ENCODE results near the gene HS3ST5. TPM values are rescaled to one million over a fixed set of nuclear protein-coding genes. Genes with fewer than 3 reads are reported as not detected.

HS3ST5 gene
- total RNA-seq, 1 experiment from 2014 or later = 8.7 TPM

DNA sequence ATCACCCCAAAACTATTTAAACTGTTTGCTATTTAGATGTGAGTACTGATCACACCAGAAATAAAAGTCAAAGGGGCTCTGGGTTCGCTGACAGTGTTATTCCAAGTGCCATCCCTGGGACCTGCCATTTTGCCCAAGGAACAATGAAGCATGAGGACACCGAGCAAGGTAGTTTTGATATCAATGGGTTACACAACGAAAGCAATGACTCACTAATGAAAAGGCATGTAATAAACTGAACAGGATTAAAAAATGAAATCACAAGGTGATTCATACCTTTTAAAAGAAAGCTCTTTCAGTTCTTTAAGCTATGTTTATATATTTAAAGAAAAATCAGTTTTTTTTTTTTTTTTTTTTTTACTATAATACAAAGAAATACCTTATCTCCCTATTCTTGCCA is 102.0 kb downstream of the HS3ST5 start (continued):
- TF ChIP-seq, protein P1, sequence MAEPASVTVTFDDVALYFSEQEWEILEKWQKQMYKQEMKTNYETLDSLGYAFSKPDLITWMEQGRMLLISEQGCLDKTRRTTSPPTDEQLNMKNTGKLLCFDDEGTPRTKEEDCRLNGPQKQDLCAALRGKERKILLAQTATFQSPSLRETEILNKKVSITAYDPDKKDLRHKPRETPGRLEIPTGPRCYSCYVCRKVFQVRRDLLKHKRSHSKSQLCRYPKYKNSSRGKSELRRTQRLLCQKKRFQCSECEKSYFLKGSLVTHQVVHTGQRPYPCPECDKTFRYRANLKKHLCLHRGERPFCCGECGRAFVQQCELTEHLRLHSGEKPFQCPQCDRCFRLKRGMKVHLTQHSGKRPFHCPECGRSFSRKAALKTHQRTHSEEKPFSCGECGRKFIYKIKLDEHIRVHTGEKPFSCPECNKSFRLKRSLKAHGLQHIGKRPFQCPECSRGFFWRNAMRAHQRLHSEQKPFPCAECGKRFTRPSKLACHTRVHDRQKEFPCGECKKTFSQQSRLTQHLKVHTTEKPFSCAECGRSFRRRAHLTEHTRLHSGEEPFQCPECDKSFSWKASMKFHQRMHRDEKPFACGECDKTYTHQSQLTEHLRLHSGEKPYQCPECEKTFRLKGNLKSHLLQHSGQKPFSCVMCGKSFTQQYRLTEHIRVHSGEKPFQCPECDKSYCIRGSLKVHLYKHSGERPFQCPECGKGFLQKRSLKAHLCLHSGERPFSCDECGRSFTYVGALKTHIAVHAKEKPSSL (CRISPR knock-in tag; conservative IDR thresholded peaks at IDR 0.05) = no peak
- TF ChIP-seq GABPB1 (CRISPR knock-in tag; IDR thresholded peaks at IDR 0.05) (no peak), NFE2L1 (CRISPR knock-in tag; IDR thresholded peaks at IDR 0.05) (no peak), JAZF1 (CRISPR knock-in tag; IDR thresholded peaks at IDR 0.05) (no peak), ZNF219 (CRISPR knock-in tag; IDR thresholded peaks at IDR 0.05; ENCODE audit: borderline replicate concordance) (no peak), FOXJ3 (CRISPR knock-in tag; IDR thresholded peaks at IDR 0.05; ENCODE audit: borderline replicate concordance) (no peak), ZNF423 (CRISPR knock-in tag; IDR thresholded peaks at IDR 0.05) (no peak)

DNA sequence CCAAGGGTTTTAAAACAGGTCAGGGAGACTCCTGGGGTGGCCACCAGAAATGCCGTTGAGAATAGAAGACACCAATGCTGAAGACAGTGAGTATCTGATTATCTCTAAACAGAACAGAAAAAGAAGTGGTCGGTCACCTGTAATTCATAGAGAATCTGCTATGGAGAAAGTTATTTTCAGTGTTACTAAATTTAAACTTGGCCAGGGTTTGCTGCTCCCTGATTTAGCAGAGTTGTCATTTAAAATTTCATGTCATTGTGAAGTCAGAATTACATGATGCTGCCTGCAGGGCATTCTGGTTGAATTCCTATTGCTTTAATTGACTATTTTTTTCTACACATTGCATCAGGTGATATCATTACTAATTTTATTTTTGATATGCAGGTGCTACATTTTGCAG is 114.1 kb downstream of the HS3ST5 start:
- POLR2A ChIA-PET = no interaction called here
- Mint-ChIP-seq H3K9me3 (peaks cover 22% of the 10 kb centered on the region), H3K4me1 (peaks cover 27% of the 10 kb centered on the region), H3K27ac (no peak overlapping the region), H3K36me3 (peaks cover 23% of the 10 kb centered on the region), H3K27me3 (ENCODE audit: low read depth) (no peaks in the 10 kb centered on the region; the same call in 1 of the 2 replicates), H3K4me3 (no peak overlapping the region)
- ATAC-seq (no peak), DNase-seq (ENCODE audit: low spot score) (no peak)
- CTCF ChIA-PET = no interaction called here
- TF ChIP-seq, protein P2, sequence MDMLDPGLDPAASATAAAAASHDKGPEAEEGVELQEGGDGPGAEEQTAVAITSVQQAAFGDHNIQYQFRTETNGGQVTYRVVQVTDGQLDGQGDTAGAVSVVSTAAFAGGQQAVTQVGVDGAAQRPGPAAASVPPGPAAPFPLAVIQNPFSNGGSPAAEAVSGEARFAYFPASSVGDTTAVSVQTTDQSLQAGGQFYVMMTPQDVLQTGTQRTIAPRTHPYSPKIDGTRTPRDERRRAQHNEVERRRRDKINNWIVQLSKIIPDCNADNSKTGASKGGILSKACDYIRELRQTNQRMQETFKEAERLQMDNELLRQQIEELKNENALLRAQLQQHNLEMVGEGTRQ (CRISPR knock-in tag; IDR thresholded peaks at IDR 0.05) = no peak
- TF ChIP-seq FOXK1 (CRISPR knock-in tag; IDR thresholded peaks at IDR 0.05) = no peak
- TF ChIP-seq, protein P3, sequence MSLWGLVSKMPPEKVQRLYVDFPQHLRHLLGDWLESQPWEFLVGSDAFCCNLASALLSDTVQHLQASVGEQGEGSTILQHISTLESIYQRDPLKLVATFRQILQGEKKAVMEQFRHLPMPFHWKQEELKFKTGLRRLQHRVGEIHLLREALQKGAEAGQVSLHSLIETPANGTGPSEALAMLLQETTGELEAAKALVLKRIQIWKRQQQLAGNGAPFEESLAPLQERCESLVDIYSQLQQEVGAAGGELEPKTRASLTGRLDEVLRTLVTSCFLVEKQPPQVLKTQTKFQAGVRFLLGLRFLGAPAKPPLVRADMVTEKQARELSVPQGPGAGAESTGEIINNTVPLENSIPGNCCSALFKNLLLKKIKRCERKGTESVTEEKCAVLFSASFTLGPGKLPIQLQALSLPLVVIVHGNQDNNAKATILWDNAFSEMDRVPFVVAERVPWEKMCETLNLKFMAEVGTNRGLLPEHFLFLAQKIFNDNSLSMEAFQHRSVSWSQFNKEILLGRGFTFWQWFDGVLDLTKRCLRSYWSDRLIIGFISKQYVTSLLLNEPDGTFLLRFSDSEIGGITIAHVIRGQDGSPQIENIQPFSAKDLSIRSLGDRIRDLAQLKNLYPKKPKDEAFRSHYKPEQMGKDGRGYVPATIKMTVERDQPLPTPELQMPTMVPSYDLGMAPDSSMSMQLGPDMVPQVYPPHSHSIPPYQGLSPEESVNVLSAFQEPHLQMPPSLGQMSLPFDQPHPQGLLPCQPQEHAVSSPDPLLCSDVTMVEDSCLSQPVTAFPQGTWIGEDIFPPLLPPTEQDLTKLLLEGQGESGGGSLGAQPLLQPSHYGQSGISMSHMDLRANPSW (CRISPR knock-in tag; conservative IDR thresholded peaks at IDR 0.05; ENCODE audit: low read depth) = no peak

DNA sequence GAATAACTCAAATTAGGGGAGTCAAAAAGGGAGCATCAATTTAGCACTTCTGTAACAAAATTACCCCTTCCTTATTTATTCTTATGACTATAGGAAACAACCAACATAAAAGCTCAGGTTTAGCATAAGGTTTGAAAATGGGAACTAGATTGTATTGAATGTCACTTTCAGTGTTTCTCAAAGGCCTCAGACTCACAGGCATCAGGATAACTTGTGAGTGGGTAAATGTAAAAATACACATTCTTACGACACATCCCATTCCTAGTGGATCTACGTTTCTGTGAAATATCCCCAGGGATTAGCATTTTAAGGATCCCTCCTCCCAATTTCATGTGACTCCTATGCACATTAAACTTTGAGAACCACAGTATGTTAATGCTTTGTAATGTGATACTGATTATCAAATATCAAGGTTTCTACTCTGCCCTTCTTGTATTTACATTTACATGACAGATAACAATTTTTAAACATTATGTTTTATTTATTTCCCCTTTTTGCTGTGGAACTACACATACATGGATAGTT is 114.8 kb downstream of the HS3ST5 start:
- H3K36me3 Mint-ChIP-seq = peaks cover 23% of the 10 kb centered on the region
- H3K4me1 Mint-ChIP-seq = peaks cover 30% of the 10 kb centered on the region
- no peak overlapping the region for H3K4me3 Mint-ChIP-seq
- peaks cover 22% of the 10 kb centered on the region for H3K9me3 Mint-ChIP-seq
- H3K27ac Mint-ChIP-seq = no peak overlapping the region; the same call in 1 of the 2 replicates
- POLR2A ChIA-PET = no interaction called here
- H3K27me3 Mint-ChIP-seq (ENCODE audit: low read depth) = no peaks in the 10 kb centered on the region; the same call in 1 of the 2 replicates
- TF ChIP-seq, protein P4, sequence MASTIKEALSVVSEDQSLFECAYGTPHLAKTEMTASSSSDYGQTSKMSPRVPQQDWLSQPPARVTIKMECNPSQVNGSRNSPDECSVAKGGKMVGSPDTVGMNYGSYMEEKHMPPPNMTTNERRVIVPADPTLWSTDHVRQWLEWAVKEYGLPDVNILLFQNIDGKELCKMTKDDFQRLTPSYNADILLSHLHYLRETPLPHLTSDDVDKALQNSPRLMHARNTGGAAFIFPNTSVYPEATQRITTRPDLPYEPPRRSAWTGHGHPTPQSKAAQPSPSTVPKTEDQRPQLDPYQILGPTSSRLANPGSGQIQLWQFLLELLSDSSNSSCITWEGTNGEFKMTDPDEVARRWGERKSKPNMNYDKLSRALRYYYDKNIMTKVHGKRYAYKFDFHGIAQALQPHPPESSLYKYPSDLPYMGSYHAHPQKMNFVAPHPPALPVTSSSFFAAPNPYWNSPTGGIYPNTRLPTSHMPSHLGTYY (CRISPR knock-in tag; IDR thresholded peaks at IDR 0.05) = no peak
- TF ChIP-seq, protein P5, sequence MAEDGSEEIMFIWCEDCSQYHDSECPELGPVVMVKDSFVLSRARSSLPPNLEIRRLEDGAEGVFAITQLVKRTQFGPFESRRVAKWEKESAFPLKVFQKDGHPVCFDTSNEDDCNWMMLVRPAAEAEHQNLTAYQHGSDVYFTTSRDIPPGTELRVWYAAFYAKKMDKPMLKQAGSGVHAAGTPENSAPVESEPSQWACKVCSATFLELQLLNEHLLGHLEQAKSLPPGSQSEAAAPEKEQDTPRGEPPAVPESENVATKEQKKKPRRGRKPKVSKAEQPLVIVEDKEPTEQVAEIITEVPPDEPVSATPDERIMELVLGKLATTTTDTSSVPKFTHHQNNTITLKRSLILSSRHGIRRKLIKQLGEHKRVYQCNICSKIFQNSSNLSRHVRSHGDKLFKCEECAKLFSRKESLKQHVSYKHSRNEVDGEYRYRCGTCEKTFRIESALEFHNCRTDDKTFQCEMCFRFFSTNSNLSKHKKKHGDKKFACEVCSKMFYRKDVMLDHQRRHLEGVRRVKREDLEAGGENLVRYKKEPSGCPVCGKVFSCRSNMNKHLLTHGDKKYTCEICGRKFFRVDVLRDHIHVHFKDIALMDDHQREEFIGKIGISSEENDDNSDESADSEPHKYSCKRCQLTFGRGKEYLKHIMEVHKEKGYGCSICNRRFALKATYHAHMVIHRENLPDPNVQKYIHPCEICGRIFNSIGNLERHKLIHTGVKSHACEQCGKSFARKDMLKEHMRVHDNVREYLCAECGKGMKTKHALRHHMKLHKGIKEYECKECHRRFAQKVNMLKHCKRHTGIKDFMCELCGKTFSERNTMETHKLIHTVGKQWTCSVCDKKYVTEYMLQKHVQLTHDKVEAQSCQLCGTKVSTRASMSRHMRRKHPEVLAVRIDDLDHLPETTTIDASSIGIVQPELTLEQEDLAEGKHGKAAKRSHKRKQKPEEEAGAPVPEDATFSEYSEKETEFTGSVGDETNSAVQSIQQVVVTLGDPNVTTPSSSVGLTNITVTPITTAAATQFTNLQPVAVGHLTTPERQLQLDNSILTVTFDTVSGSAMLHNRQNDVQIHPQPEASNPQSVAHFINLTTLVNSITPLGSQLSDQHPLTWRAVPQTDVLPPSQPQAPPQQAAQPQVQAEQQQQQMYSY (CRISPR knock-in tag; IDR thresholded peaks at IDR 0.05) = no peak
- TF ChIP-seq ELF4 (CRISPR knock-in tag; IDR thresholded peaks at IDR 0.05; ENCODE audit: low read depth) (no peak), RORB (CRISPR knock-in tag; IDR thresholded peaks at IDR 0.05) (no peak), NR2C2 (CRISPR knock-in tag; IDR thresholded peaks at IDR 0.05) (no peak), PRRX2 (CRISPR knock-in tag; IDR thresholded peaks at IDR 0.05) (no peak), NFYB (CRISPR knock-in tag; conservative IDR thresholded peaks at IDR 0.05; ENCODE audit: low read depth) (no peak), CBFB (CRISPR knock-in tag; IDR thresholded peaks at IDR 0.05; ENCODE audit: low read depth) (no peak), CREB1 (CRISPR knock-in tag; IDR thresholded peaks at IDR 0.05) (no peak), CREM (CRISPR knock-in tag; IDR thresholded peaks at IDR 0.05) (no peak), ZNF416 (CRISPR knock-in tag; IDR thresholded peaks at IDR 0.05) (no peak), ESRRA (CRISPR knock-in tag; IDR thresholded peaks at IDR 0.05; ENCODE audit: borderline replicate concordance) (no peak)
- CTCF ChIA-PET = no interaction called here
- ATAC-seq = no peak
- DNase-seq (ENCODE audit: low spot score) = no peak

Measured in WTC11 (cell line).